Kidney epithelial cell (primary cell): Measurements from ENCODE around the gene GALNT9. TPM values are rescaled to one million over a fixed set of nuclear protein-coding genes. Genes with fewer than 3 reads are reported as not detected.
"Not testable (repeated sequence)": the region's sequence is repeated elsewhere in the genome, so short reads cannot be mapped to it uniquely, and the experiment has no call there.

Source experiments
- DNase-seq: peaks from one replicate; pipeline ENCODE4 v3.0.0-alpha.2; 2010; ENCODE audit warnings: low read depth
- H3K27me3 ChIP-seq: 2 replicates; pipeline ENCODE4 v1.6.0; 2011; ENCODE audit warnings: low read length; ENCODE audit not compliant: control insufficient read depth, insufficient read depth
- H3K36me3 ChIP-seq: 2 replicates; pipeline ENCODE4 v1.5.1; 2011; ENCODE audit warnings: low read length; ENCODE audit not compliant: control insufficient read depth, insufficient read depth
- H3K4me3 ChIP-seq: 2 replicates; pipeline ENCODE4 v1.5.1; 2011; ENCODE audit warnings: low read depth, mild to moderate bottlenecking, control low read depth, low read length
- total RNA-seq: library from RNA; depleted of rRNA; stranded (reverse); fragments of >200 nt; gene quantifications from 2 replicates; pipeline ENCODE4 v1.2.3, GENCODE V29; 2015
- TF ChIP-seq, protein P1 (sequence below): IDR thresholded peaks from 2 replicates; pipeline ENCODE4 v1.5.1; 2011; ENCODE audit warnings: mild to moderate bottlenecking, moderate library complexity, low read length, control low read depth, inconsistent platforms; ENCODE audit not compliant: insufficient read depth, poor library complexity, severe bottlenecking

Gene GALNT9
- total RNA-seq, 1 donor from 2014 or later, result 1.5 TPM

DNA sequence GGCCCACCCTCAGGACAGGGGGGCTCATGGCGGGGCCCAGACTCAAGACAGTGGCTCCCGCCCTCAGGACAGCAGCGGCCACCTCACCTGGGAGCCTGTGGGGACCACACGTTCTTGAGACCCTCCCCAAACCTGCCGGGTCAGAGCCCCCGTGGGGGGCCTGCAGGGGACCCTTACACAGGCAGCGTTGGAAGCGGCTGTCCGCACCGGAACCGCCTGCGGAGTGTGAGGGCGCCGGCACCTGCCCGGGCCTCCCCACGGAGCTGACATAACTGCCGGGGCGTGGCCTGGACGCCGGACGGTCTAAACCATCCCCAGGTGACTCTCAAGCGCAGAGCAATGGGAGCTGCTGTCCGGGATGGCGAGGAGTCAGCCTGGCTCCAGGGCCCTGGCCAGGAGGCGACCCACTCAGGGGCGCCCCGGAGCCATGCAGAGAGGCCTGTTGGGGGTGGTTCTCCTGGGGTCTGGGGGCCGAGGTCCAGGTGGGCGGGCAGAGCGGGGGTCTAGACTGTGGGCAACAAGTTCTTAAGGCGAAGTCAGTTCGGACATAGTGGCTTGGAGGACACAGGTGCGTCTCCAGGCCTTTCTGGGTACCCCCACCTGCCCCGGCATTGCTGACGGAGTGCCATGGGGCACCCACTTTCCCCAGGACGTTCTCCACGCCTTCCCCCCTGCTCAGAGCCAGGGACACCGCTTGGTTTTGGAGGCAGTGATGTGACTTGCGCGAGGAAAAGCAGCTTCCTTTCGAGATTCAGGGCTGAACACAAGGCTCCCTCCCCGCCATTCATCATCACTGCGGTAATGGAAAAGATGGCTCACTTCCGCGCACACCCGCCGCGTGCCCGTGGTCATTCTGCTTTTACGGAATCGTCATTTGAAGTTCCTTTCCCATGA, 23.2 kb downstream of the GALNT9 start:
- H3K36me3 ChIP-seq, result no peaks in the 10 kb centered on the region
- peaks cover 10% of the 10 kb centered on the region for H3K27me3 ChIP-seq
- TF ChIP-seq, protein P1, sequence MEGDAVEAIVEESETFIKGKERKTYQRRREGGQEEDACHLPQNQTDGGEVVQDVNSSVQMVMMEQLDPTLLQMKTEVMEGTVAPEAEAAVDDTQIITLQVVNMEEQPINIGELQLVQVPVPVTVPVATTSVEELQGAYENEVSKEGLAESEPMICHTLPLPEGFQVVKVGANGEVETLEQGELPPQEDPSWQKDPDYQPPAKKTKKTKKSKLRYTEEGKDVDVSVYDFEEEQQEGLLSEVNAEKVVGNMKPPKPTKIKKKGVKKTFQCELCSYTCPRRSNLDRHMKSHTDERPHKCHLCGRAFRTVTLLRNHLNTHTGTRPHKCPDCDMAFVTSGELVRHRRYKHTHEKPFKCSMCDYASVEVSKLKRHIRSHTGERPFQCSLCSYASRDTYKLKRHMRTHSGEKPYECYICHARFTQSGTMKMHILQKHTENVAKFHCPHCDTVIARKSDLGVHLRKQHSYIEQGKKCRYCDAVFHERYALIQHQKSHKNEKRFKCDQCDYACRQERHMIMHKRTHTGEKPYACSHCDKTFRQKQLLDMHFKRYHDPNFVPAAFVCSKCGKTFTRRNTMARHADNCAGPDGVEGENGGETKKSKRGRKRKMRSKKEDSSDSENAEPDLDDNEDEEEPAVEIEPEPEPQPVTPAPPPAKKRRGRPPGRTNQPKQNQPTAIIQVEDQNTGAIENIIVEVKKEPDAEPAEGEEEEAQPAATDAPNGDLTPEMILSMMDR, result no peak
- H3K4me3 ChIP-seq, result no peak overlapping the region
- no peak for DNase-seq

- TF ChIP-seq, protein P1, result no peak
- no peak for DNase-seq
- H3K27me3 ChIP-seq, result peaks cover 10% of the 10 kb centered on the region
- H3K4me3 ChIP-seq, result no peak overlapping the region
- no peaks in the 10 kb centered on the region for H3K36me3 ChIP-seq
These were observed 23.8 kb downstream of the GALNT9 start for GRCh38 chr12:132305560-132305966.

DNA sequence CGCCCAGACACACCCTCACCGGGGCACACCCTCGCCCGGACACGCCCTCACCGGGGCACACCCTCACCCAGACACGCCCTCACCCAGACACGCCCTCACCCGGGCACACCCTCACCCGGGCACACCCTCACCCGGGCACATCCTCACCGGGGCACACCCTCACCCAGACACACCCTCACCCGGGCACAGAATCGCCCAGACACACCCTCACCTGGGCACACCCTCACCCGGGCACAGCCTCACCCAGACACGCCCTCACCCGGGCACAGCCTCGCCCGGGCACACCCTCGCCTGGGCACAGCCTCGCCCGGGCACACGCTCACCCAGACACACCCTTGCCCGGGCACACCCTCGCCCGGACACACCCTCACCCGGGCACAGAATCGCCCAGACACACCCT, 24.5 kb downstream of the GALNT9 start:
- not testable (repeated sequence) for H3K4me3 ChIP-seq, H3K36me3 ChIP-seq, DNase-seq
- H3K27me3 ChIP-seq, result peaks cover 10% of the 10 kb centered on the region

DNA sequence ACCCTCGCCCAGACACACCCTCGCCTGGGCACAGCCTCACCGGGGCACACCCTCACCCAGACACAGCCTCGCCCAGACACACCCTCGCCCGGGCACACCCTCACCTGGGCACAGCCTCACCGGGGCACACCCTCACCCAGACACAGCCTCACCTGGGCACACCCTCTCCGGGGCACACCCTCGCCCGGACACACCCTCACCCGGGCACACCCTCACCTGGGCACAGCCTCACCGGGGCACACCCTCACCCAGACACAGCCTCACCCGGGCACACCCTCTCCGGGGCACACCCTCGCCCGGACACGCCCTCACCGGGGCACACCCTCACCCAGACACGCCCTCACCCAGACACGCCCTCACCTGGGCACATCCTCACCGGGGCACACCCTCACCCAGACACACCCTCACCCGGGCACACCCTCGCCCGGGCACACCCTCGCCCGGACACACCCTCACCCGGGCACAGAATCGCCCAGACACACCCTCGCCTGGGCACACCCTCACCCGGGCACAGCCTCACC, 25.5 kb downstream of the GALNT9 start:
- H3K4me3 ChIP-seq, DNase-seq, H3K36me3 ChIP-seq, H3K27me3 ChIP-seq: not testable (repeated sequence)

DNA sequence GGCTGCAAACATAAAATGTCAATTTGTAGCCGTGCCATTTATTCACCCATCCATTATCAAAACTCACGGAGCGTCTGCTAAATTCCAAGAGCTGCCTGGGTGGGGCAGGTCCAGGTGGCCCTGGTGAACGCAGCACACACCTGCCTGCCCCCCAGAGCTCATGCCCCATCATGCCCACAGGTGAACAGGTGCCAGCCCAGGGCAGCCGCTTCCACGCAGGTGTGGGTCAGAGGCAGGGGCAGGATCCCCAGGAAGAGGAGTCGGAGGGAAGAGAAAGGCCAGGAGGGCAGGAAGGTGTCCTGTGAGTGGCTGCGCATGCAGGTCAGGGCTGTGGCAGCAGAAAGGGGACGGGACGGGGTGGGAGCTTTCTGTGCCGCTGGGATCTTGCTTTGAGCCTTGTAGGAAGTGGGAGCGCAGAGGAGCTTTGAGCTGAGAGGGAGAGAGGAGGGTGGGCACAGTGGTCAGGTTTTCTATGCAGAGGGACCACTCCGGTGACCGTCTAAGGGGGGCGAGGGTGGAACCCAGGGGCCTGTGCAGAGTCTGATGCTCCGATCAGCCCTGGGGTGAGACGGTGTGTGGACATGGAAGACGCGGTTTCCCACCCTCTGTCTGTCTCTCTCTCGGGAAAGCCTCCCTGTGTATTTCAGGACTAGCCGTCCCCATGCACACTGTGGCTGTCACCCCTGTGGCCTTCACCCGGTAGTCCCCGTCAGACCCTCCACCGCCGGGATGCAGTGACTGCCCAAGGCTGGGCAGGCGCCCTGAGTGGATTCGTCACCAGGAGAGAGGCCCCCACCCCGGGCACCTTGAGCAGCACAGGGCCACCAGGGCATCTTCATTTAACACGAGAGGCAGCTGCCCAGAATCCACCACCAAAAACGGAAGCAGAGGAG, 26.7 kb downstream of the GALNT9 start:
- TF ChIP-seq, protein P1, result no peak
- no peak for DNase-seq
- H3K27me3 ChIP-seq, result peaks cover 2% of the 10 kb centered on the region

DNA sequence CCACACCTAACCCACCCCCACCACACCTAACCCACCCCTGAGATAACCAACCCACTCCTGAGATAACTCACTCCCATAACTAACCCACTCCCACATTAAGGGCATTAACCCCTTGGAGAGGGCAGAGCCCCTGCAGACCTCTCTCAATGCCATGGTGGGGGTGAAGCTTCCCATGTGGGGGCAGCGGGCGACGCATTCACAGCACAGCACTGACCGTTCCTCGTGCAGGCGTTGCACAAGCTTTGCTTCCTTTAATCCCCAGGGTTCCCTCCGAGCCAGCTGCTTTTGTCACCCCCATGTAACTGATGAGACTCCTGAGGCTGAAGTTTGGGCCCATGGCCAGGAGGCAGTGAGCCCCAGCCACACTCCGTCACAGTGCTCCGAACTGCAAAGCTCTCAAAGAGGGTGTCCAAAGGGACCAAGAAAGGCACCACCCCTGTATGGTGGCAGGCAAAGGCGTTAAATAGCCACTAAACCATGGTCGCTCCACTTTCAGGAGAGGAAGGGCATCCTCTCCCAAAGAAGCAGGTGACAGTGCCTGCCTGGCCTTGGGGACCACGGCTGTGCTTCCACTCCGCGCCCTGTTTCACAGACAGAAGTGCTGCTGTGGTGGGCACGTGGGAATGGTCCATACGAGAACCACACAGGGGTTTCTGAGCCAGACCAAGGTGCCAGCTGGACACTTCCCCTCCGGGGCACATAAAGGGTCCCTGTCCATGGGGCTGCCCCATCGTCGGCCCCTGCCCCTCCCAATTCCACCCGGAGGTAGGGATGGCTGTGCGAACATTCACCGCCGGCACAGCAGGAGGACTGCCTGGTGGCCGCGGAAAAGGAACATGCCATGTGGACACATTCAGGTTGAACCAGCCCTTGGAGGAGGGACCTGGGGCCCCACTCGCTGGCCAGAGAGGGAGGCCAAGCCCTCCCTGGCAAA, 28.3 kb downstream of the GALNT9 start:
- no peak overlapping the region for H3K4me3 ChIP-seq
- peaks cover 2% of the 10 kb centered on the region for H3K27me3 ChIP-seq
- no peaks in the 10 kb centered on the region for H3K36me3 ChIP-seq
- TF ChIP-seq, protein P1, result no peak
- DNase-seq, result no peak

More for the DNA sequence above, 26.7 kb downstream of the GALNT9 start:
- Histone ChIP-seq H3K4me3 (no peak overlapping the region), H3K36me3 (no peaks in the 10 kb centered on the region)
